Neural progenitor cell (in vitro differentiated cells): Measurements from ENCODE around the gene KDF1.

Source experiments
- EZH2phosphoT487 ChIP-seq: fragments of 200-600 bp; sonication (generic); IDR thresholded peaks from 2 replicates; pipeline ENCODE4 v1.6.1; 2017; ENCODE audit warnings: antibody characterized with exemption
- TF ChIP-seq, protein P1 (sequence below): fragments of 200-600 bp; sonication (generic); IDR thresholded peaks from 2 replicates; pipeline ENCODE4 v1.5.1; 2017; ENCODE audit warnings: antibody characterized with exemption, mild to moderate bottlenecking

DNA sequence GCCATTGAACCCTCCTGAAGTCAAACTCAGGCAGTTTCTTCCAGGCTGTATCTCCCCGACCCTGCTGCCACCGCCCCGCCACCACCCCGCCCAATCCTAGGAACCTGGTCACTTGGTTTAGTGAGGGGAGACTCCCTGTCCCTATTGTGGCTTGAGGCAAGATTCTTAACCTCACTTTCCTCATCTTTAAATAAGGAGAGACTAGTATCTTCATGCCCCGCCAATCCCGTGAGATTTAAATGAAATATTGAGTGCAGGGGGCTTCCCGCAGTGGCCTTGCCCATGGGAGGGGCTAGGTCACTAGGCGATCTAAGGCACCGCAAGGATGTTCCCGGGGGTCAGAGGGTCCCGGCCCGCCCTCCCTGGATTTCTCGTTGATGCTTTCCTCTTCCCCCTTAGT lies 998 bp downstream of the KDF1 start:
- TF ChIP-seq EZH2phosphoT487 = no peak
- TF ChIP-seq, protein P1, sequence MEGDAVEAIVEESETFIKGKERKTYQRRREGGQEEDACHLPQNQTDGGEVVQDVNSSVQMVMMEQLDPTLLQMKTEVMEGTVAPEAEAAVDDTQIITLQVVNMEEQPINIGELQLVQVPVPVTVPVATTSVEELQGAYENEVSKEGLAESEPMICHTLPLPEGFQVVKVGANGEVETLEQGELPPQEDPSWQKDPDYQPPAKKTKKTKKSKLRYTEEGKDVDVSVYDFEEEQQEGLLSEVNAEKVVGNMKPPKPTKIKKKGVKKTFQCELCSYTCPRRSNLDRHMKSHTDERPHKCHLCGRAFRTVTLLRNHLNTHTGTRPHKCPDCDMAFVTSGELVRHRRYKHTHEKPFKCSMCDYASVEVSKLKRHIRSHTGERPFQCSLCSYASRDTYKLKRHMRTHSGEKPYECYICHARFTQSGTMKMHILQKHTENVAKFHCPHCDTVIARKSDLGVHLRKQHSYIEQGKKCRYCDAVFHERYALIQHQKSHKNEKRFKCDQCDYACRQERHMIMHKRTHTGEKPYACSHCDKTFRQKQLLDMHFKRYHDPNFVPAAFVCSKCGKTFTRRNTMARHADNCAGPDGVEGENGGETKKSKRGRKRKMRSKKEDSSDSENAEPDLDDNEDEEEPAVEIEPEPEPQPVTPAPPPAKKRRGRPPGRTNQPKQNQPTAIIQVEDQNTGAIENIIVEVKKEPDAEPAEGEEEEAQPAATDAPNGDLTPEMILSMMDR = no peak
